ENCODE data around the gene WFDC12.
"Not testable (repeated sequence)": the region's sequence is repeated elsewhere in the genome, so short reads cannot be mapped to it uniquely, and the experiment has no call there.

DNA sequence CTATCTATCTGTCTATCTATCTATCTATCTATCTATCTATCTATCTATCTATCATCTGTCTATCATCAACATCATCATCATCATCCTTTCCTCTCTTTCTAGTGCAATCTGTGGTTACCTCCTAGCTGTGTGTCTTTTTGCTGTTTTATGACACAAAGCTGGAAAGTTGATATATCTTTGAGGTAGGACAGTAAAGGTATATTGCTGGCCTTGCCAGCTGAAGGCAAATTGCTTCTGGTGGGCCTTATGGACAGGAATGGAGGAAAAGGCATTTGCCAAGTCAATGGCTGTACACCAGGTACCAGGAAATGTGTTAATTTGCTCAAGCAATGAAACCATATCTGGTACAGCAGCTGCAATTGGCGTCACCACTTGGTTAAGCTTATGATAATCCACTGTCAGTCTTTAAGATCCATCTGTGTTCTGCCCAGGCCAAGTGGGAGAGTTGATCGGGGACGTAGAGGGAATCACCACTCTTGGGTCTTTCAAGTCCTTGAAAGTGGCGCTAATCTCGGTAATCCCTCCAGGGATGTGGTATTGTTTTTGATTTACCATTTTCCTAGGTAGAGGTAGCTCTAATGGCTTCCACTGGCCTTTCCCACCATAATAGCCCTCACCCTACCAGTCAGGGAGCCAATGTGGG lies 15.6 kb upstream of the WFDC12 start:
- TF ChIP-seq BHLHE40 (IDR thresholded peaks at IDR 0.05; ENCODE audit: borderline replicate concordance); TARDBP (IDR thresholded peaks at IDR 0.05); HDGF (IDR thresholded peaks at IDR 0.05; ENCODE audit: borderline replicate concordance); FOXM1 (IDR thresholded peaks at IDR 0.05; ENCODE audit: borderline replicate concordance); ZNF384 (IDR thresholded peaks at IDR 0.05); ELF4 (IDR thresholded peaks at IDR 0.05); SP1 (IDR thresholded peaks at IDR 0.05); NFRKB (IDR thresholded peaks at IDR 0.05): not testable (repeated sequence)

Measured in HEK293T (cell line).